ENCODE data around the gene DAP.

Gene DAP

GRCh38 chr5:10709933-10710332 is 51.1 kb downstream of the DAP start:
- DNase-seq (ENCODE audit: low read depth in 2 of 2), result no peak

DNA sequence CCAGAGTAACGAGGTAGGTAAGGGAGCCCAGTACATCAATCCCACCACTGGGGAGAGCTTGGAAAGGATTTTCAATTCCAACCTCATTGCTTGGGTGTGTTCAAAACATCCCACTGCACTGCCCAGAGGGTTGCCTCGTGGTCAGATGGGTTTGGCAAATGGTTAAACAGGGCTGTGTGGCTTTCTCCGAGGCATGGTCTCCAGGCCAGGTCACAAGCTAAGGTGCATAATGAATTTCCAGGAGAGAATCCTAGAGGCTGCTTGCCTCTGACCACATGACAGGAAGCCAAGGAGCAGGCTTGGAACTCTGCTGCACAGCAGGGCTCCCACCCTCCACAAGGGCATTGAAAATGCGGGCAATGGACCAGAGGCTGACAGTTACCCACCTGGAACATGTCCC is 51.6 kb downstream of the DAP start:
- DNase-seq (ENCODE audit: low read depth in 2 of 2), result no peak

DNA sequence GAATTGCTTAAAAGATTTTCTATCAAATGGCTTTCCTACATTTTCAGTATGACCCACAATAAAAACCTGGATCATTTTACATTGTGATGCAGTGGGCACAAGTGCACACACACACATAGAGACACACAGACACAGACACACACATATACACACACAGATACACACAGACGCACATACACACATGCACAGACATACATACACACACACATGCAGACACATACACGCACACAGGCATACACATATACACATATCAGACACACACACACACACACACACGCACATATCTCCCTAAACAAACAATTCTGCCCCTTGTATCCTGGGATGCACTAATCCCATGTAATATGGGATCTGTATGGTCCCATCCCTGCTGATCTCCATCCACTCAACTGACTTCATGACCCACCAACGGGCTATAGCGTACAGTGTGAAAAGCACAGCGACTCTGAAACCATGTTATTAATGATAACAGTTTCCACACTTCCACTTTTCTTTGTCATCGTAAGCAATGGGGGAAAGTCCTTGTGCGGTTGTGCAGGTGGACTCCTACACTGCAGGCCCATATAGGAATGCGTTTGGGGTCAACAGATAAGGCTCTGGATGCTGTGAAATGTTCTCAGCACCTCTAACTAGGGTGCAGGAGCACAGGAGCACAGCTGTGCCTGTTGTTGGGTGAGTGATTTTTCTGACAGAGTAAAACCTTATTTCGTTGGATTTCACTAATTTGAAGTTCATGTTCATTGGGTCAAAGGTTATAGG is 52.7 kb downstream of the DAP start:
- DNase-seq (ENCODE audit: low read depth in 2 of 2), result no peak

- no peak for DNase-seq (ENCODE audit: low read depth in 2 of 2)
These were observed 53.6 kb downstream of the DAP start for GRCh38 chr5:10707198-10708142.

GRCh38 chr5:10706326-10706725 is 54.7 kb downstream of the DAP start:
- DNase-seq (ENCODE audit: low read depth in 2 of 2), result no peak

DNA sequence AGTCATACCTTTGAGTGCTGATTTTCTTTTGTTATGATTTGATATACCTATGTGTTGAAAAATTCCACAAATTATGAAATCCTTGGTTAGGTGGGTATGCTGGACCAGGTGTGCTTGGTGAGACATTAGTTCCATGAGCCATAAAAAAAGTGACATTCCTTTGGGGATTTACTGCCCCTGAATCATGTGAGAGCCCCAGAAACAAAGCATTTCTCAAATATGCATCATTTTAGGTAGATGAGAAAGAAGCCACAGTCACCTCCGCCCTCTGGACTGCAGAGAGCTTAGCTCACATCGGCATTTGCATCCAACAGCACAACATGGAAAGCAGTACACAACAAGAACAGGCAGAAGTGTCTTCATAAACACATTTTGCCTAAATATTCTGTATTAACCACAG is 55.3 kb downstream of the DAP start:
- no peak for DNase-seq (ENCODE audit: low read depth in 2 of 2)

DNA sequence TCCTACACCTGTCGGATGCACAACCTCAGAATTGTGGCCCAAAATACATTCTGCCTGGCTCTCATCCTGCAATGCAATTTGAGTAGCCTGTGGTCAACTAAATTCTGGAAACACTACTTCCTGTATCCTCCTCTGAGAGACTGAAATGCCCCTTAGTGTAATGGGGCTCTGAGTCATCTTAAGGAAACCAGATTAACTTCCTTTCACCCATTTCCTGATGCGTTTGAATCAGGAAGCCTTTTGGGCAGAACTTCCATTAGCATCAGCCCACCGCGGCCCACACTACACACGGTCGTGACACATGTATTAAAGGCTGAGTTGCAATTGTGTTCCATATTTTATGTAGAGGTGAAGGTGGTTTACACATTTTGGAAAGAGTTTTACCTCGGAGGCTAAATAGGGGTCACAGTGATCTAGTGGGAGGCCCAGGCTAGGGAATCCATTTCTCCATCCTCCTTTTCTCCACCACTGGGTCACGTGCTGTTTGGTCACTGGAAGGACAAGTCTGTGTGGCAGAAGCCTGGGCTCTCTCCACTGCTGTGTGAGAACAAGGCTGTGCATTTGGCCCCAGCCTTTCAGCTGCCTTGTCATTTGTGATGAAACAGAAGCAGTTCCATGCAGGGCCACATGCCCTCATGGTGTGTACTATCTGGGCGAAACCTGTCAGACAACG is 55.9 kb downstream of the DAP start:
- DNase-seq (ENCODE audit: low read depth in 2 of 2), result no peak

DNA sequence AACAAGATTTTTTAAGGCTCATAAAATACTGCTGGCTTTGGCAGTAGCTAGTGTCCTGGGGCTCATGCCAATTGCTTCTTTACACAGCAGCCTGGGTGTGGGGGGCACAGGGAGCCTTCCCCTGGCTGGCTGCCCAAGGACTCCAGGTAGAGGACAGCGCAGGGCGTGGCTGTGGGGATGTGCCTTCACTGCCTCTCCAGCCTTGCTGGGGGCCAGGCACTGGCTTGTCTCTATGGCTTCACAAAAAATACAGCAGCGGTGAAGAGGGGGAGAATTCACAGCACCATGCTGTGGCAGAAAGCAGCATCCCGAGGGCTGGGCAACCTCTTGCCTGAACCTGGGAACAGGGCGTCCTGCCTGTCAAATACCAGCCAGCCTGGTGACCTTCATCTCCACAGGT is 57.4 kb downstream of the DAP start:
- DNase-seq (ENCODE audit: low read depth in 2 of 2), result no peak

GRCh38 chr5:10702911-10703491 is 58.0 kb downstream of the DAP start:
- DNase-seq (ENCODE audit: low read depth in 2 of 2), result no peak

DNA sequence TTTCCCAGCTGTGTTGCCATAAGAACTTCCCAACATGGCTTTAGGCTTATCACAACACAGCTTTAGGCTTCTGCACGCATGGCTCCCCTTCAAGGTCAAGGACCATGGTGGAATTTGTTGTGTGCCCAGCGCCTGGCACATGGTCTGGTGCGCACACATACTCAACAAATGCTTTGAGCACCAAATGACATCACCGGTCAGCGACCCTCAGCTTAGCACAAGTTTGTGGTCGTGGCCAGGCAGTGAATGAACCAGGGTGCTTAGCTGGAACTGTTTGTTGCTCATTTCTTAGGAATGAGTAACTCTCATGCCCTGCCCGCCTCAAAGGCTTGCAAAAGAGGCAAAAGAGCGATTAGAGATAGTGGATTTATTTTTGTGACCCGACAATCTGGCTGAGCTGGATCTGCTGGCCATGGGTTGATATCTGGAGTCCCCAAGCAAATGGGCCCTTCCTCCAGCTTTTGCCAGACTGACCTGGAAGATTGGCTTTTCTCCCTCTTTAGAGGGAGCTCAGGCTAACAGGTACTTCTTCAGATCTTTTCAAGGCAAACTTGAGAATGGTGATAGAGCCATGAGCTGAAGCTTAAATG is 58.9 kb downstream of the DAP start:
- no peak for DNase-seq (ENCODE audit: low read depth in 2 of 2)

GRCh38 chr5:10701567-10702039 is 59.4 kb downstream of the DAP start:
- DNase-seq (ENCODE audit: low read depth in 2 of 2), result no peak

DNA sequence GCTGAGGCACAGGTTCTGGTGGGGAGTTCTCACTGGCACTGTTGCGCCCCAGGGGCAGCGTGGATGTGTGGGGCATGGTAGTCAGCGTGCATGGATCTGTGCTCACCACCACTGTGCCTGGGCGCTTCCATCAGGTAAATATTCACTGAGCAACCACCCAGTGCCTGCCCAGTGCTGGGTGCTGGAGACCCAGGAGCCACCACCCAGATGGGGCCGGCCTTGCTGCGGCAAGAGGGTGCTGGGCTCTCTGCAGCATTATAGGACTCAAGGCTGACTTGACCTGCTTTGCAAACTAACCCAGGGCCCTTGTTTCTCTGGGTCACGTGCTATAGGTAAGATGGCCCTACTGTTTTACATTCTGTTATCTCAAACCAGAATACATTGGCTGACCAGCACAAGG is 60.5 kb downstream of the DAP start:
- no peak for DNase-seq (ENCODE audit: low read depth in 2 of 2)

- no peak for DNase-seq (ENCODE audit: low read depth in 2 of 2)
These were observed 61.0 kb downstream of the DAP start for GRCh38 chr5:10699987-10700386.

DNA sequence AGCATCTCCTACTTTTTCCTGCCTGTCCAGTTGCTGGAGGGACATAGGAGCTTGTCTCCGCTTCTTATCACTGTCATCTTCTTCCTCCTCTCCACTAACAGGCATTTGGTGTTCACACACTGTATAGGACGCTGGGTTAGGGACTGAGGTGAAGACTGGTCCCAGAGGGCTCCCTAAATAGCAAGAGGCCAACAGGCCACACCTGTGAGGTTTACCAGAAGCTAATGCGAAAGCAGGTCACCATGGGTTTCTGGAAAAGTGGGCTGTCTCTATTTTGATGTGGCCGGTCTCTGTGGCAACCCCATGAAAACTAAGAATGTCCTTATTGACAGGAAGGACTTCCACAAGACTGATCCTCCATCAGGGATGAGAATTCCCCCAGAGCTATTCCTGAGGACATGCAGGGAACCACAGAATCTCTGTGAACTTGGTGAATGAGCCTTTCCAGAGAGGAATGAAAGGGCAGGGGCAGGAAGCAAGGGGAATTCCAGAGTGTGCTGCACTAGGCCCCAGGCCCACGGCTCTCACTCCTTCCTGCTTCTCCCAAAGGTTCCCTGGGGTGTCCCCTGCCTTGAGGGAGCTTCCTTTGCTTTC is 61.7 kb downstream of the DAP start:
- no peak for DNase-seq (ENCODE audit: low read depth in 2 of 2)

DNA sequence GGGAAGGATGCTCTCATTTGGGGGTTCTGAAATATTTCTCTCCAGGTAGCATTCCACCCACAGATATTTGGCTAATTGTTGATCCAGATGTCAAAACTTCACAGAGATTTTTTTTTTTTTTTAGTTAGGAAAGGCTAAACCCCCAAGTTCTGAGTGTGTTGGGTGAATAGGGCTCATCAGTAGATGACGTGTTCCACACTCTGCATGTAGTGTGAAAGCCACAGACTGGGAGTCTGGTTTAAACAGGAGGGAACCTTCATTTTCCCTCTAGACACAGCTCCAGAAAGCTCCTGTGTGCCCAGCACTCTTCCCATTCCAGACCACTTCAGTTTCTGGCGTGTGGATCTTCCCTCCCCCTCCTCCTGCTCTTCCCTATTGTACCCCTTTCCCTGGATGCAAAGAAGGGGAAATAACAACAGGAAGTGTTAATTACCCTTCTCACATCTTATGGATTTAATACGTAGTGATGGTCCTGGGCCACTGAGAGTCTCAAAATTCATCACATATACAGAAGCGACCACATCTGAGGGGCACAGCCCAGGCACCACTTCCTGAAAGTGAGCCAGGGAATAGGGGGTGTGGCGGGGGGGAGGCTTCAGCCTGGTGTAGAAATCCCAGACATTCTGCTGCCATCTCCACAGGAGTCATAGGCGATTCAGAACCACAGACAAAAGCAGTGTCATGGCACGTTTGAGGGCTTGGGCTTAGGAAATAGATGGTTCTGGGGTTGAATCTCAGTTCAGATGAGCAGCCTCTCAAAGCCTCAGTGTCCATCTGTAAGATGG is 65.1 kb downstream of the DAP start:
- DNase-seq (ENCODE audit: low read depth in 2 of 2), result no peak

DNA sequence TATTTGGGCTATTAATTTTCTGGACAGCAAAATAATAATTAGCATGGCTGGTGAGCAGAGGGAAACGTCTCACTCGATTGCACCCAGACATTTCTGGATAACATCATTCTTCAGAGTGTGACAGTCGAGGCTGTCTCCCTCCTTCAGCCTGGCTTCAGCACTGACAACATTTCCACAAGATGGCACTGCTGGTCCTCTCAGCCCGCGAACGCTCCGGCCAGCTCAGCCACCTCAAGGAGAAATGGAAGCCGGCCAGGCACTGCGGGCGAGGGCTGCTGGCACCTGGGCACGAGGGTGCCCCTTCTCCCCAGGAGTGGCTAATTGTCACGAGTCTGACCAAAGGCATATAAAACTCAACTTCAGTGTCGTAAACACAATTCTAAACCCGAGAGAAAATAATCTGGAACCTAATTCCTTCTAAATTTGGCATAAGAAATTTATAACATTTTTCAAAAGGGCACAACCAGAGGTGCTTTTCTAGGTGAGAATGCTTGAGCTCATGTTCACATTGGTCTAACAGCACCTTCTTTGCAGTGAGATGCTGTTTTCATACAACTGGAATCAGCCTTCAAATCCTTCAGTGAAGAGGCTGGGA is 65.9 kb downstream of the DAP start:
- no peak for DNase-seq (ENCODE audit: low read depth in 2 of 2)

DNA sequence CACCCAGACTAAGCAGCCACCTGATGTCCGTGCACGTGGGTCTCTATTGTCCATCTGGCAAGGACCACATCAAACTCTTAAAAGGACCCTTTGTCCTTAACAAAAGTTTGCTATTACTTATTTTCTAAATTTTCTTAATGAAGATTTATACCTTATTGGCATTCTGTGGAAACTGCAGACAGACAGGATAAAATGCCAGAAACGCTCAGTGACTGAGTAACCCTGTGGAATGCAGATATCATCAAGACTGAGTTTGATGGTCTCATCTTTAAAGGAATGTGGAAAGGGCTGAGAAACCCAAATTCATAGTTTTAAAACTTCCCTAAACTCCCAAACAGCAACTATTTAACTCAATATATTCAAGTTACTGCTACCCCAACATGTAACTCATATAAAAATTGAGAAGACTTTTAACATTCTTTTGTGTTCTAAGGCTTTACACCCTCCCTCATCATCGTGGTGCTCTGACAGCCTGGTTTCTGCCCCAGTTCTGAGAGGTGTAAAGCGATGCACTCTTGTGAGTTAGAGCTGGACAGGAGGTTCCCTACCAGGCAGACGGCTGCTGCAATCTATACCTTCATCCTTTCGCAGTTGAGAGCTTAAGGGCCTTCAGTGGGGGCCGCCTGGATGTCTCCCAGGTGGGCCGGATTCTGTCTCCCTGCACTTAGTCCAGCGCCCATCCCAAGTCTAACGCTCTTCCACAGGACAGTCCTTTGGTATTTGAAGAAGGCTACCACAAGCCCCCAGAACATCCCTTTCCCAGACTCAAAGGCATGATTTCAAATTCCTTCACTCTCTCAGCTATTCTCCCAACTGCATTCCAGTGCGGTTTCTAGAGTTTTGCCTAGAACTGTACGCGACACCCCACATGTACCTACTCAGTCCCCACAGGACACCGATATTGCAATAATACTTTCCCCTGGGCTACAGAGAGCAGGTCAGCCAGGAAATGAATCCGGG is 68.9 kb downstream of the DAP start:
- DNase-seq (ENCODE audit: low read depth in 2 of 2), result no peak
